ENCODE measurements around the gene SPTA1. TPM values are rescaled to one million over a fixed set of nuclear protein-coding genes. Genes with fewer than 3 reads are reported as not detected.
"Not testable (repeated sequence)": the region's sequence is repeated elsewhere in the genome, so short reads cannot be mapped to it uniquely, and the experiment has no call there.

The SPTA1 gene
- total and polyA plus RNA-seq, 2 experiments from 2014 or later, result 0.03 TPM; not detected in 1

DNA sequence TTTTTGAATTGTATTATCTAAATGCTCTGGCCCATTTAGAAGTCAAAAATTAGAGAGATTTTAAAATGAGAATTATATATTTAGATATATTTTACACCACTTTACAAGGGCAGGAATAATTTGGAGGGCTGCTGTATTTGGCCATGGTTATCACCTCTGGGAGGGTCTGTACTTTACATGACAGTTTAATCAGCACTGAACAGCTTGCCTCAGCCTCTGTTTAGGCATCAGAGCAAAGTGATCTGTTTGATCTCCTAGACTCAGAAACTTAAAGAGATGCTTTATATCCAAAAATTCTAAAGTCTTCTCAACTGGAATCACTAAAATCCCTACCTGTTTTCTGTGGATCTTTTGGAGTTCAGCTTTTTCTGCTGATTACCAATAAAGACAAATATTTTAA is 5.4 kb upstream of the SPTA1 start:
- H2AFZ ChIP-seq, result no peak overlapping the region
- H3K27me3 ChIP-seq, result no peaks in the 10 kb centered on the region
- H3K9me2 ChIP-seq (replicated peaks; ENCODE audit: insufficient read depth), result no peaks in the 10 kb centered on the region
- no peak overlapping the region for H3K27ac ChIP-seq
- H3K4me3 ChIP-seq, result no peak overlapping the region
- TF ChIP-seq, protein P1, sequence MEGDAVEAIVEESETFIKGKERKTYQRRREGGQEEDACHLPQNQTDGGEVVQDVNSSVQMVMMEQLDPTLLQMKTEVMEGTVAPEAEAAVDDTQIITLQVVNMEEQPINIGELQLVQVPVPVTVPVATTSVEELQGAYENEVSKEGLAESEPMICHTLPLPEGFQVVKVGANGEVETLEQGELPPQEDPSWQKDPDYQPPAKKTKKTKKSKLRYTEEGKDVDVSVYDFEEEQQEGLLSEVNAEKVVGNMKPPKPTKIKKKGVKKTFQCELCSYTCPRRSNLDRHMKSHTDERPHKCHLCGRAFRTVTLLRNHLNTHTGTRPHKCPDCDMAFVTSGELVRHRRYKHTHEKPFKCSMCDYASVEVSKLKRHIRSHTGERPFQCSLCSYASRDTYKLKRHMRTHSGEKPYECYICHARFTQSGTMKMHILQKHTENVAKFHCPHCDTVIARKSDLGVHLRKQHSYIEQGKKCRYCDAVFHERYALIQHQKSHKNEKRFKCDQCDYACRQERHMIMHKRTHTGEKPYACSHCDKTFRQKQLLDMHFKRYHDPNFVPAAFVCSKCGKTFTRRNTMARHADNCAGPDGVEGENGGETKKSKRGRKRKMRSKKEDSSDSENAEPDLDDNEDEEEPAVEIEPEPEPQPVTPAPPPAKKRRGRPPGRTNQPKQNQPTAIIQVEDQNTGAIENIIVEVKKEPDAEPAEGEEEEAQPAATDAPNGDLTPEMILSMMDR (IDR thresholded peaks at IDR 0.05; ENCODE audit: poor library complexity), result no peak
- TF ChIP-seq EZH2 (IDR thresholded peaks at IDR 0.05; ENCODE audit: borderline replicate concordance), result no peak
- TF ChIP-seq EZH2phosphoT487 (IDR thresholded peaks at IDR 0.05; ENCODE audit: low read depth, severe bottlenecking, unreplicated experiment), result no peak
- H3K79me2 ChIP-seq, result no peaks in the 10 kb centered on the region
- no peaks in the 10 kb centered on the region for H4K20me1 ChIP-seq (ENCODE audit: insufficient read depth, poor library complexity, severe bottlenecking)
- H3K9me3 ChIP-seq (ENCODE audit: low read depth), result no peaks in the 10 kb centered on the region
- no peaks in the 10 kb centered on the region for H3K36me3 ChIP-seq (replicated peaks; ENCODE audit: insufficient read depth, low read depth)
- no peak overlapping the region for H3K4me2 ChIP-seq
- no peak for DNase-seq (ENCODE audit: low spot score)
- H3K4me1 ChIP-seq (ENCODE audit: insufficient read depth), result no peaks in the 10 kb centered on the region

- H4K20me1 ChIP-seq (ENCODE audit: insufficient read depth, poor library complexity, severe bottlenecking); H3K4me2 ChIP-seq; H3K4me1 ChIP-seq (ENCODE audit: insufficient read depth); H3K27me3 ChIP-seq; H2AFZ ChIP-seq; DNase-seq (ENCODE audit: low spot score); H3K36me3 ChIP-seq (replicated peaks; ENCODE audit: insufficient read depth, low read depth); H3K9me2 ChIP-seq (replicated peaks; ENCODE audit: insufficient read depth); H3K27ac ChIP-seq; H3K4me3 ChIP-seq; H3K9me3 ChIP-seq (ENCODE audit: low read depth); H3K79me2 ChIP-seq: not testable (repeated sequence)
- 48% methylated on average over 1 of the region's 1 CpG for WGBS (ENCODE audit: low lambda C conversion rate, missing lambda C conversion rate)
Measured at GRCh38 chr1:158691149-158691548, 4.6 kb upstream of the SPTA1 start.

GRCh38 chr1:158689875-158690274 is 3.4 kb upstream of the SPTA1 start:
- no peak overlapping the region for H2AFZ ChIP-seq
- no peak overlapping the region for H3K27ac ChIP-seq
- H3K27me3 ChIP-seq, result no peaks in the 10 kb centered on the region
- no peaks in the 10 kb centered on the region for H3K4me1 ChIP-seq (ENCODE audit: insufficient read depth)
- H3K4me3 ChIP-seq, result no peak overlapping the region
- no peak overlapping the region for H3K4me2 ChIP-seq
- H3K9me2 ChIP-seq (replicated peaks; ENCODE audit: insufficient read depth), result no peaks in the 10 kb centered on the region
- DNase-seq (ENCODE audit: low spot score), result no peak
- H3K79me2 ChIP-seq, result no peaks in the 10 kb centered on the region
- no peaks in the 10 kb centered on the region for H3K36me3 ChIP-seq (replicated peaks; ENCODE audit: insufficient read depth, low read depth)
- no peaks in the 10 kb centered on the region for H4K20me1 ChIP-seq (ENCODE audit: insufficient read depth, poor library complexity, severe bottlenecking)
- TF ChIP-seq EZH2phosphoT487 (IDR thresholded peaks at IDR 0.05; ENCODE audit: low read depth, severe bottlenecking, unreplicated experiment) (no peak), EZH2 (IDR thresholded peaks at IDR 0.05; ENCODE audit: borderline replicate concordance) (no peak)
- TF ChIP-seq, protein P1 (IDR thresholded peaks at IDR 0.05; ENCODE audit: poor library complexity), result no peak
- no peaks in the 10 kb centered on the region for H3K9me3 ChIP-seq (ENCODE audit: low read depth)

GRCh38 chr1:158689110-158689509 is 2.6 kb upstream of the SPTA1 start:
- Histone ChIP-seq H2AFZ (no peak overlapping the region), H3K9me2 (replicated peaks; ENCODE audit: insufficient read depth) (no peaks in the 10 kb centered on the region), H3K36me3 (replicated peaks; ENCODE audit: insufficient read depth, low read depth) (no peaks in the 10 kb centered on the region), H3K4me2 (no peak overlapping the region), H3K9me3 (ENCODE audit: low read depth) (no peaks in the 10 kb centered on the region), H3K4me1 (ENCODE audit: insufficient read depth) (no peaks in the 10 kb centered on the region), H3K4me3 (no peak overlapping the region), H4K20me1 (ENCODE audit: insufficient read depth, poor library complexity, severe bottlenecking) (no peaks in the 10 kb centered on the region), H3K27me3 (no peaks in the 10 kb centered on the region), H3K79me2 (no peaks in the 10 kb centered on the region), H3K27ac (no peak overlapping the region)
- TF ChIP-seq EZH2 (IDR thresholded peaks at IDR 0.05; ENCODE audit: borderline replicate concordance), result no peak
- no peak for TF ChIP-seq EZH2phosphoT487 (IDR thresholded peaks at IDR 0.05; ENCODE audit: low read depth, severe bottlenecking, unreplicated experiment)
- TF ChIP-seq, protein P1 (IDR thresholded peaks at IDR 0.05; ENCODE audit: poor library complexity), result no peak
- WGBS (ENCODE audit: low lambda C conversion rate, missing lambda C conversion rate), result 59% methylated on average over 1 of the region's 1 CpG
- no peak for DNase-seq (ENCODE audit: low spot score)

DNA sequence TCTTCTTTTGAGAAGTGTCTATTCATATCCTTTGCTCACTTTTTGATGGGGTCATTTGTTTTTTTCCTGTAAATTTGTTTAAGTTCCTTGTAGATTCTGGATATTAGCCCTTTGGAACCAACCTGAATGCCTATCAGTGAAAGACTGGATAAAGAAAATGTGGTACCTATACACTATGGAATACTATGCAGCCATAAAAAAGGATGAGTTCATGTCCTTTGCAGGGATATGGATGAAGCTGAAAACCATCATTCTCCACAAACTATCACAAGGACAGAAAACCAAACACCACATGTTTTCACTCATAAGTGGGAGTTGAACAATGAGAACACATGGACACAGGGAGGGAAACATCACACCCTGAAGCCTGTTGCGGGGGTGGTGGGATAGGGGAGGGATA is 1.8 kb upstream of the SPTA1 start:
- H3K27me3 ChIP-seq; H3K9me2 ChIP-seq (replicated peaks; ENCODE audit: insufficient read depth); H4K20me1 ChIP-seq (ENCODE audit: insufficient read depth, poor library complexity, severe bottlenecking); H3K4me2 ChIP-seq; H3K4me3 ChIP-seq; H3K4me1 ChIP-seq (ENCODE audit: insufficient read depth); H3K79me2 ChIP-seq; DNase-seq (ENCODE audit: low spot score); H2AFZ ChIP-seq; H3K27ac ChIP-seq; H3K9me3 ChIP-seq (ENCODE audit: low read depth); H3K36me3 ChIP-seq (replicated peaks; ENCODE audit: insufficient read depth, low read depth): not testable (repeated sequence)
- 100% methylated on average over 1 of the region's 1 CpG for WGBS (ENCODE audit: low lambda C conversion rate, missing lambda C conversion rate)
